HG03139 (cell line): Measurements from ENCODE around the gene MLXIPL.
"Not testable (repeated sequence)": the region's sequence is repeated elsewhere in the genome, so short reads cannot be mapped to it uniquely, and the experiment has no call there.

Source experiments
- ATAC-seq: cut with Tn5 transposase; IDR thresholded peaks from one replicate; pipeline ENCODE4 v1.9.1; 2021; ENCODE audit not compliant: unreplicated experiment

MLXIPL gene, protein sequence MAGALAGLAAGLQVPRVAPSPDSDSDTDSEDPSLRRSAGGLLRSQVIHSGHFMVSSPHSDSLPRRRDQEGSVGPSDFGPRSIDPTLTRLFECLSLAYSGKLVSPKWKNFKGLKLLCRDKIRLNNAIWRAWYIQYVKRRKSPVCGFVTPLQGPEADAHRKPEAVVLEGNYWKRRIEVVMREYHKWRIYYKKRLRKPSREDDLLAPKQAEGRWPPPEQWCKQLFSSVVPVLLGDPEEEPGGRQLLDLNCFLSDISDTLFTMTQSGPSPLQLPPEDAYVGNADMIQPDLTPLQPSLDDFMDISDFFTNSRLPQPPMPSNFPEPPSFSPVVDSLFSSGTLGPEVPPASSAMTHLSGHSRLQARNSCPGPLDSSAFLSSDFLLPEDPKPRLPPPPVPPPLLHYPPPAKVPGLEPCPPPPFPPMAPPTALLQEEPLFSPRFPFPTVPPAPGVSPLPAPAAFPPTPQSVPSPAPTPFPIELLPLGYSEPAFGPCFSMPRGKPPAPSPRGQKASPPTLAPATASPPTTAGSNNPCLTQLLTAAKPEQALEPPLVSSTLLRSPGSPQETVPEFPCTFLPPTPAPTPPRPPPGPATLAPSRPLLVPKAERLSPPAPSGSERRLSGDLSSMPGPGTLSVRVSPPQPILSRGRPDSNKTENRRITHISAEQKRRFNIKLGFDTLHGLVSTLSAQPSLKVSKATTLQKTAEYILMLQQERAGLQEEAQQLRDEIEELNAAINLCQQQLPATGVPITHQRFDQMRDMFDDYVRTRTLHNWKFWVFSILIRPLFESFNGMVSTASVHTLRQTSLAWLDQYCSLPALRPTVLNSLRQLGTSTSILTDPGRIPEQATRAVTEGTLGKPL

DNA sequence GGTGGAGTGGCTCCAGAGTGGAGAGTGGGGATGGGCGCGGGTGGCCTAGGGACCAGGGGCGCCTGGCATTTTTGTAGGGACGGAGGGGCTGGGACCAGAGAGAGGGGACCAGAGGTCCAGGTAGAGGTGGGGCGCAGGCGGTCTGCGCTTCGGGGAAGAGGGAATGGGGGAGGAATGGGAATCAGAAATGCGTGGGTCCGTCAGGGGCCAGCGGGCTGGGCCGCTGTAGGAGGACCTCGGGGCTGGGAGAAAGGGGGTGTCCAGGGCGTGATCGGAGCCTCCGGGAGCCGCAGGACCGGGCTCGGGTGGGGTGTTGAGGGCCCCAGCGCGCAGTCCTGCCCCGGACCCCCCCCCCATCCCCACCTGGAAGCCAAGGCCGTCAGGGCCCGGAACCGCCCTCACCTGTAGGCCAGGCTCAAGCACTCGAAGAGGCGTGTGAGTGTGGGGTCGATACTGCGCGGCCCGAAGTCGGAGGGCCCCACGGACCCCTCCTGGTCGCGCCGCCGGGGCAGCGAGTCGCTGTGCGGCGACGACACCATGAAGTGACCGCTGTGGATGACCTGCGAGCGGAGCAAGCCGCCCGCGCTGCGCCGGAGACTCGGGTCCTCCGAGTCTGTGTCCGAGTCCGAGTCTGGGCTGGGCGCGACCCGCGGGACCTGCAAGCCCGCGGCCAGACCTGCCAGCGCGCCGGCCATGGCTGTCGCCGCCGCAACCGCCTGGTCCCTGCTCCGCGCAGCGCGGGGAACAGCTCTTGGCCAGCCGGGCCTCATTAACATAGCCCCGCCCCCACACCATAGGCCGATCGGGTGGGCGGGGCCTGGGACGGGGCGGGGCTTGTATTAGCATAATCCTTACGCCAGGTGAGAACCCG lies at the start of gene MLXIPL:
Gene MLXIPL (minus strand): TSS at position 725 of the 871 bp plus-strand sequence. CDS start 30 bp downstream, at position 695.
- no peak for ATAC-seq

DNA sequence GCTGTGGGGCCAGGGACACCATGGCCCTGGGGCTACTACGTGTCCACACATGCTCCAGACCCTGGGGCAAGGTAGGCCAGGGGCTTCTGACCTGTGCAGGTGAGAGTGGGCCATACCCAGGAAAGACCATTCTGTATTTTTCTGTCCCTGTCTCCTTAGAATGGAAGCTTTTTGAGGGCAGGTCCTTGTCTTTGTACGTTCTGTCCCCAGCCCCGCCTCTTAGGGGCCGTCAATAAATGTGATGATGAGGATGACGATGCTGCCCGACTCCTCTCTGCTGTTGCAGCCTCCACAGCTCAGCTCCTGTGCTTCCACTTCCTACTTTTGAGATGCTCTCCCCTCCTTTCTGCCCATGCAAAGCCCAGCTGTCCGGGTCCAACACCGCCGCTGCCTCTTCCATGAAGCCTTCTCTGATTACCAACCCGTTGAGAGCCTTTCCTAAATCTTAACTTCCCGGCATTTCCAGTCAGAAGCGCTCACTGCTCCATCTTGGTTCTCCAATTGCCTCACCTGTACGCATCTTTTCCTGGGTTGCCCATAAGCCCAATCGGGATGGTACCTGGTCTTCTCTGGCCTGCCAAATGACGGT lies 47.6 kb upstream of the MLXIPL start:
- no peak for ATAC-seq

DNA sequence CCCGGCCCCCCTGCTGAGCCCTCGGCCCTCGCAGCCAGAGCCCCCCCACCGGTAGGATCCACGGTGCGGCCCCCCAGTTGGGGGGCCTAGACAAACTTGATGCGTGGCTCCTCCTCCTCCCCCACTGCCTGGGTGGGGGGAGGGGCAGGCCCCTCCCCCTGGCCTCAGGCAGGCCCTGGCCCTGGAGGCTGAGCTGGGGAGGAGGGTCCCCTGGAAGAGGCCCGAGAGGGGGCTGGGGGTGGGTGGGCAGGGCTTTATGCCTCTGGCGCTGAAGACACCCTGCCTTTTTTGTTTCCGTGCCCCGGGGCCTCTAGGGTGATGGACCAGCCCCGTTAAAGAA lies 47.0 kb upstream of the MLXIPL start:
- ATAC-seq, result no peak

- ATAC-seq, result no peak
Observed at GRCh38 chr7:73669858-73670385, 45.6 kb upstream of the MLXIPL start.

GRCh38 chr7:73669288-73669701 lies 45.0 kb upstream of the MLXIPL start:
- no peak for ATAC-seq

- no peak for ATAC-seq
Observed at GRCh38 chr7:73668886-73669230, 44.5 kb upstream of the MLXIPL start.

DNA sequence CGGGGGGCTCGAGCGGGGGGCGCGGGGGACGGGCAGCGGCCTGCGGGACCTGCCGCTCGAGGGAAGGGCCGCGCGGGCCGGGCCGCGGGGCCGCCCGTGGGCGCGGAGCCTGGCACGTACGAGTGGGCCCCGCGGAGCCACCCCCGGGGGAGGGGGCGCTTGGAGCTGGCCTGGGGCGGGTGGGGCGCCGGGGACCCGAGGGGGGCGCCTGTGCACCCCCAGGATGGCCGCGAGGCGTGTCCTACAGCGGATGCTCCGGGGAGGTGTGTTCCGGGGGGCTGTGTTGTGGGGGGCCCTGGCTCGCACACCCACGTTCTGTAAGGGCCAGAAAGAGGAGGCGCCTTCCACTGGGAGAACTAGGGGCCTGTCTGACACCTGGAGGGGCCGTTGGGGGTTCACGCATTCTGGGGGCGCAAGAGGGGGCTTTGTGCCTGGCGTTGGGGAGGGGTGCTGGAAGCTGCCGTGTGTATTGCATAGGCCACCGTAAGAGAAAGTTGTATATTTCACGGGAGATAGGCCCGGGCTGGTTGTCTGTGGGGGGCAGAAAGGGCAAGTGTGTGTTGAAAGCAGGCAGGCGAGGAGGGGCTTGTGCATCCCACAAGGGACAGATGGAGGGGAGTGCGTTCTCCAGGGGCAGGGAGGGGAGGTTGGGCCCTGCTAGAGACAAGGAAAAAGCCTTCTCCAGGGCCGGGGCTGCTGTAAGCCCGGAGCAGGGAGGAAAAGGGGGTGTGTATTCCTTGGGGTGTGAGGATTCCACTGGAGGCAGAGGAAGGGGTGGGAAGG lies 44.0 kb upstream of the MLXIPL start:
- no peak for ATAC-seq

GRCh38 chr7:73667344-73668102 lies 43.2 kb upstream of the MLXIPL start, which contains the start of gene VPS37D:
Gene VPS37D (plus strand): TSS chr7:73667831. CDS start chr7:73667959, 128 bp downstream.
- peak; percentile 96 for ATAC-seq

DNA sequence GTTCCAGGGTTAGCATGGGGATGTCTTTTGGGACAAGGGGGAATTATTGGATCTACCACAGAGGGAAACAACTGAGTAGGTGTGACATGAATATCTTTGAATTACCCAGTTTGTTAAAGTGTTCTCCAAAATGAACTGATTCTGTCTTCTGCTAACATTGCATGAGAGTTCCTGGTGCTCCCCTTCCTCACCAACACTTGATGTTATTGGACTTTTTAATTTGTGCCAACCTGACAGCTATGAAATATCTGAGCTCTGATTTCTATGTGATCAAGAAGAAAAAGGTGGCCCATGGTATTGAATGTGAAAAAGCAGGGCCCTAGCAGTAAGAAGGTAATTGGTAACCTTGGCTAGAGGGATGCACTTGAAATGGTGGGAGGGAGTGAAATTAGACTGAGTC lies 38.7 kb upstream of the MLXIPL start:
- ATAC-seq, result no peak

- ATAC-seq, result not testable (repeated sequence)
Observed at GRCh38 chr7:73660594-73660993, 36.3 kb upstream of the MLXIPL start.

DNA sequence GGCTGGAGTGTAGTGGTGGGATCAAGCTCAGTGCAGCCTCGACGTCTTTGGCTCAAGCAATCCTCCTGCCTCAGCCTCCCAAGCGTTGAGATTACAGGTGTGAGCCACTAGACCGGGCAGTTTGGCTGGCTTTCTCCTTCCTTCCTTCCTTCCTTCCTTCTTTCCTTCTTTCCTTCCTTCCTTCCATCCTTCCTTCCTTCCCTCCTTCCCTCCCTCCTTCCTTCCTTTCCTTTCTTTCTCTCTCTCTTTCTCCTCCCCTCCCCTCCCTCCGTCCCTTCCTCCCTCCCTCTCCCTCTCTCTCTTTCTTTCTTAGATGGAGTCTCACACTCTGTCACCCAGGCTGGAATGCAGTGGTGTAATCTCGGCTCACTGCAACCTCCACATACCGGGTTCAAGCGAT lies 35.7 kb upstream of the MLXIPL start:
- ATAC-seq, result no peak

GRCh38 chr7:73655309-73655708 lies 31.0 kb upstream of the MLXIPL start:
- ATAC-seq, result not testable (repeated sequence)

- ATAC-seq, result no peak
Observed at GRCh38 chr7:73652541-73652949, 28.2 kb upstream of the MLXIPL start.

DNA sequence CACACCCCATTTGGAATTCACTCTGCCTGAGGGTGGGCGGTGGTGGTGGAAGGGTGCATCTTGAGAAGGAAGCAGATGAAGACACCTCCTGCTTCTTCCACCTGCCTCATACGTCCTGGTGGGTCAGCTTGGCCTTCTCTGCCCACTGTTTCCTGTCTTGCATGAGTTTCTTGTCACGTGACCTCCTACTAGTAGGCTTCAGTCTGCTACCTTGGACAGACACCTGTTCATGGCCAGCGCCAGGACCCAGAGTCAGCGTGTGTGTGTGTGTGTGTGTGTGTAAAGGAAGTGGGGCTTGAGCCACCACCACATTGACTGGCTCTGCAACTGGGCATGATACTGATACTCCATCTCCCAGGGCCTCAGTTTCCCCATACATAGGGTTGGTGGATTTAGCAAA lies 26.2 kb upstream of the MLXIPL start:
- no peak for ATAC-seq

- no peak for ATAC-seq
Observed at GRCh38 chr7:73649576-73649975, 25.3 kb upstream of the MLXIPL start.

GRCh38 chr7:73648593-73649332 lies 24.4 kb upstream of the MLXIPL start:
- ATAC-seq, result no peak

GRCh38 chr7:73647725-73648592 lies 23.6 kb upstream of the MLXIPL start:
- ATAC-seq, result no peak
